Natural killer cell (primary cell): Measurements from ENCODE around the gene PGLYRP3. TPM values are rescaled to one million over a fixed set of nuclear protein-coding genes. Genes with fewer than 3 reads are reported as not detected.

Experiments used
- ATAC-seq, 3 donors: fragments of 150-1000 bp in 2 of 3; fragments of 200-7000 bp in 1 of 3; cut with Tn5 transposase; 1 replicate in 1 of 3; 2 replicates in 2 of 3; pipeline ENCODE4 v1.10.0; 2021; ENCODE audit warnings: mild to moderate bottlenecking in 2 of 3, moderate library complexity in 2 of 3
- DNase-seq, 2 donors: peaks; one replicate each; pipeline versions ENCODE4 v3.0.0 to v3.0.0-alpha.2; 2013 to 2021; ENCODE audit warnings: mixed read lengths in 1 of 2
- H3K27ac ChIP-seq: one replicate; pipeline ENCODE4 v1.5.1; 2013; ENCODE audit warnings: mild to moderate bottlenecking, low read length
- H3K27me3 ChIP-seq: one replicate; pipeline ENCODE4 v1.6.1; 2013; ENCODE audit warnings: low read length; ENCODE audit not compliant: control insufficient read depth, insufficient read depth
- H3K36me3 ChIP-seq: one replicate; pipeline ENCODE4 v1.6.1; 2013; ENCODE audit warnings: low read length; ENCODE audit not compliant: control insufficient read depth, insufficient read depth
- H3K4me1 ChIP-seq: one replicate; pipeline ENCODE4 v1.6.1; 2013; ENCODE audit warnings: low read length; ENCODE audit not compliant: control insufficient read depth, insufficient read depth
- H3K4me3 ChIP-seq: one replicate; pipeline ENCODE4 v1.5.1; 2013; ENCODE audit warnings: low read length
- H3K9me3 ChIP-seq: one replicate; pipeline ENCODE4 v1.6.1; 2013; ENCODE audit warnings: low read length; ENCODE audit not compliant: control insufficient read depth, insufficient read depth
- H3K27ac Mint-ChIP-seq, 2 donors: one replicate each; pipeline ENCODE4 v1.8.0; 2022; ENCODE audit warnings: mild to moderate bottlenecking in 2 of 2, mixed read lengths in 2 of 2, moderate library complexity in 1 of 2
- H3K27me3 Mint-ChIP-seq, 2 donors: one replicate each; pipeline ENCODE4 v1.8.0; 2022; ENCODE audit warnings: low read depth in 2 of 2, mixed read lengths in 2 of 2
- H3K36me3 Mint-ChIP-seq: one replicate; pipeline ENCODE4 v1.8.0; 2022; ENCODE audit warnings: mixed read lengths
- H3K4me1 Mint-ChIP-seq, 2 donors: one replicate each; pipeline ENCODE4 v1.8.0; 2022; ENCODE audit warnings: mixed read lengths in 2 of 2
- H3K4me3 Mint-ChIP-seq: one replicate; pipeline ENCODE4 v1.8.0; 2022; ENCODE audit warnings: mild to moderate bottlenecking, moderate library complexity, mixed read lengths
- H3K9me3 Mint-ChIP-seq, 2 donors: one replicate each; pipeline ENCODE4 v1.8.0; 2022; ENCODE audit warnings: mixed read lengths in 2 of 2
- WGBS: methylation state at CpG from one replicate; pipeline ENCODE4 v1.1.7; 2013; ENCODE audit warnings: missing lambda C conversion rate; ENCODE audit not compliant: insufficient coverage; 5-methylcytosine and 5-hydroxymethylcytosine counted together
- intact Hi-C: fragments of 100-400 bp; cut with micrococcal nuclease; formaldehyde crosslinking; loops from one replicate; pipeline ENCODE4 v1.14.2; 2022
- total RNA-seq, 4 donors: library from RNA; stranded (reverse); fragments of 120-200 nt in 1 of 4; gene quantifications; one replicate each; pipeline versions ENCODE4 v1.2.3 to v1.2.4, GENCODE V29; 2013 to 2022
- TF ChIP-seq, protein P1 (sequence below): fragments of 200-600 bp; IDR thresholded peaks from one replicate; pipeline ENCODE4 v1.8.0; 2022; ENCODE audit warnings: antibody characterized with exemption

The PGLYRP3 gene
- total RNA-seq, 3 donors from 2014 or later (not counting 1 experiment from before 2014, with no cell fraction given): not detected

DNA sequence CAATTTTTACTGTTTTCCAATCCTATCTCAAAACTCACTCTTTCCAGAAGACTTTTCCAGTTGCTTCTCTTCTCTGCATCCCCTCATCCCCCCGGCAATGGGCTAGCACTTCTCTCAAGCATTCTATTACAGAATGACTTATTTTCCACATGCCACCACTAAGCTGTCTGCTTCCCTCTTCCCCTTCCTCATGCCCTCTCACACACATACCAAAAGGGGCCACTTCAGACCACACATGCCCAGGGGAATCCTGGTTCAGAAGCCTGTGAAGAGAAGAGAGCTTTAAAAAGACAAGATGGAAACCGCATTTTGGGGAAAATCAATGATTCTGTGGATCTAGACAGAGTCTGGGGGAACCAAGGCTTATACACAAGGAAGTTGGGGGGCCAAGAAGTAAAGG, 61.7 kb downstream of the PGLYRP3 start:
- no peak overlapping the region for H3K4me3 Mint-ChIP-seq
- Histone ChIP-seq H3K9me3 (no peaks in the 10 kb centered on the region), H3K4me3 (no peak overlapping the region), H3K27ac (no peak overlapping the region), H3K36me3 (no peaks in the 10 kb centered on the region), H3K27me3 (peaks cover 7% of the 10 kb centered on the region), H3K4me1 (no peaks in the 10 kb centered on the region)
- H3K27me3 Mint-ChIP-seq: peaks cover 15 to 22% of the 10 kb centered on the region in 2 donors
- H3K4me1 Mint-ChIP-seq: no peaks in the 10 kb centered on the region
- H3K36me3 Mint-ChIP-seq: no peaks in the 10 kb centered on the region
- intact Hi-C loops: no loop called here
- 47% methylated on average over 2 of the region's 2 CpGs for WGBS
- TF ChIP-seq, protein P1, sequence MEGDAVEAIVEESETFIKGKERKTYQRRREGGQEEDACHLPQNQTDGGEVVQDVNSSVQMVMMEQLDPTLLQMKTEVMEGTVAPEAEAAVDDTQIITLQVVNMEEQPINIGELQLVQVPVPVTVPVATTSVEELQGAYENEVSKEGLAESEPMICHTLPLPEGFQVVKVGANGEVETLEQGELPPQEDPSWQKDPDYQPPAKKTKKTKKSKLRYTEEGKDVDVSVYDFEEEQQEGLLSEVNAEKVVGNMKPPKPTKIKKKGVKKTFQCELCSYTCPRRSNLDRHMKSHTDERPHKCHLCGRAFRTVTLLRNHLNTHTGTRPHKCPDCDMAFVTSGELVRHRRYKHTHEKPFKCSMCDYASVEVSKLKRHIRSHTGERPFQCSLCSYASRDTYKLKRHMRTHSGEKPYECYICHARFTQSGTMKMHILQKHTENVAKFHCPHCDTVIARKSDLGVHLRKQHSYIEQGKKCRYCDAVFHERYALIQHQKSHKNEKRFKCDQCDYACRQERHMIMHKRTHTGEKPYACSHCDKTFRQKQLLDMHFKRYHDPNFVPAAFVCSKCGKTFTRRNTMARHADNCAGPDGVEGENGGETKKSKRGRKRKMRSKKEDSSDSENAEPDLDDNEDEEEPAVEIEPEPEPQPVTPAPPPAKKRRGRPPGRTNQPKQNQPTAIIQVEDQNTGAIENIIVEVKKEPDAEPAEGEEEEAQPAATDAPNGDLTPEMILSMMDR: no peak
- no peaks in the 10 kb centered on the region for H3K9me3 Mint-ChIP-seq
- DNase-seq (no peak), ATAC-seq (no peak)
- H3K27ac Mint-ChIP-seq: no peak overlapping the region

DNA sequence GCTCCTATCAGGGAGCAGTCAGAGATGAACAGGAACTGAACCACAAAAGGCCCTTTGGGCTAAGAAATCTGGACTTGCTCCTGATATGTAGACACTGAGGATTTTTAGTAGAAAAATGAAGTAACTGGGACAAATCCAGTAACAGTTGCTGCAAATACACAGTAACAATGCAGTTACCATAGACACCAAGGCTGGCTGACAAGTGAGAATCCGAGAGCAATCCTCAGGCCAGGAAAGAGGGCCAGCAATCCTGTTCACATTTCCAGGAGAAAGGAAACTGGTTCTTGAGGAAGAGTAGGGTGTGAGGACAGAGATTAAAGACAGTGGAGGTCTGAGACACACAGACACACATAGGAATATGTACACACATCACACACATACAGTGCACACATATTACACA, 62.6 kb downstream of the PGLYRP3 start:
- Mint-ChIP-seq H3K36me3 (no peaks in the 10 kb centered on the region), H3K27ac (no peak overlapping the region), H3K27me3 (peaks cover 15 to 22% of the 10 kb centered on the region in 2 donors), H3K4me3 (no peak overlapping the region), H3K9me3 (no peaks in the 10 kb centered on the region), H3K4me1 (no peaks in the 10 kb centered on the region)
- Histone ChIP-seq H3K27ac (no peak overlapping the region), H3K27me3 (peaks cover 7% of the 10 kb centered on the region), H3K9me3 (no peaks in the 10 kb centered on the region), H3K4me1 (no peaks in the 10 kb centered on the region), H3K4me3 (no peak overlapping the region), H3K36me3 (no peaks in the 10 kb centered on the region)
- TF ChIP-seq, protein P1: no peak
- intact Hi-C loops: no loop called here
- ATAC-seq: no peak
- no peak for DNase-seq
- WGBS: no CpG with 5 or more reads among the region's 1 CpG

DNA sequence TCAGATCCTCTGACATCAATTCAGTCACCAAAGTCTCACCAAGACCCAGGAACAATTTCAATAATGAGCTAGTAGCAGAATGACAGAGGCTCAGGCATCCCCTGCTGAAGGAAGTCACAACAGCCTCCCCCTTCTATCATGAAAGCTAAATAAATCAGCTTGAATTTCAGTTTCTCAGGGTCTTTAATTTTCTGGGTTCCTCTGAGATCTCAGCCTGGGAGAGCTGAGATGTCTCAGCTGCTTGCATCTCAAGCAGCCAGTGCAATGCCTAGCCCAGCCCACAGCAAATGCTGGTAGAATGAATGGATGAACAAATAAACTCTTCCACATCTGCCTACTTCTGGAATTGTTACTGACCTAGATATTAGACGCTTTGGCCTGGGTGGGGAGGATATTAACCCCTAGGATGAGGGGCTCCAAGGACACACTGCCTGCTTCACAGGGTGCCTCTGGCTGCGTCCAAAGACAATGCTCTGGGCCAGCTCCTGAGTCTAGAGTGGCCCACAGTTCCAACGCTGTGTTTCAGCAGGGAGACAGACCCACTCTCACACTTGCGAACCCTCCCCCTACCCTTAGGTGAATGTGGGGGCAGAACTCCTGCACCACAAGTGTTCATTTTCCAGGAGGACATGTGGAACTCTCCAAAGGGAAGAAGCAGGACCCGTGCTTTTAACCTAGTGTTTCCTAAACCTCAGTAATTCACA, 64.4 kb downstream of the PGLYRP3 start:
- Histone ChIP-seq H3K27me3 (peaks cover 7% of the 10 kb centered on the region), H3K36me3 (no peaks in the 10 kb centered on the region), H3K4me3 (no peak overlapping the region), H3K9me3 (no peaks in the 10 kb centered on the region), H3K4me1 (no peaks in the 10 kb centered on the region), H3K27ac (no peak overlapping the region)
- Mint-ChIP-seq H3K27ac (no peak overlapping the region), H3K9me3 (peaks cover 7 to 11% of the 10 kb centered on the region in 2 donors), H3K4me1 (peaks cover 0 to 11% of the 10 kb centered on the region in 2 donors), H3K4me3 (no peak overlapping the region), H3K27me3 (peaks cover 20 to 22% of the 10 kb centered on the region in 2 donors), H3K36me3 (no peaks in the 10 kb centered on the region)
- no peak for DNase-seq
- intact Hi-C loops: no loop called here
- no peak for ATAC-seq
- 78% methylated on average over 3 of the region's 5 CpGs for WGBS
- TF ChIP-seq, protein P1: no peak

Other genes with a start within 250 kb of the PGLYRP3 start
- not detected for gene SPRR2B, start 241.3 kb downstream of the PGLYRP3 start, total RNA-seq
- not detected for gene SPRR2E, start 218.4 kb downstream of the PGLYRP3 start, total RNA-seq
- gene SPRR2F, start 199.4 kb downstream of the PGLYRP3 start, total RNA-seq: not detected
- gene SPRR2G, start 162.1 kb downstream of the PGLYRP3 start, total RNA-seq: not detected
- gene LELP1, start 109.5 kb downstream of the PGLYRP3 start, total RNA-seq: not detected
- gene PRR9, start 95.4 kb downstream of the PGLYRP3 start, total RNA-seq: not detected
- not detected for gene LORICRIN, start 53.3 kb downstream of the PGLYRP3 start, total RNA-seq
- not detected for gene PGLYRP4, start 35.9 kb upstream of the PGLYRP3 start, total RNA-seq
- gene S100A9, start 44.9 kb upstream of the PGLYRP3 start, total RNA-seq: 100 to 1,000 TPM in 2 of 3 donors, 10 to 100 TPM in 1; 13.1 to 334 (median 116) TPM
- gene S100A12, start 62.7 kb upstream of the PGLYRP3 start, total RNA-seq: 10 to 100 TPM in 2 of 3 donors, not detected in 1; 11.4 to 20.4 TPM
- gene S100A8, start 78.1 kb upstream of the PGLYRP3 start, total RNA-seq: 100 to 1,000 TPM in 1 of 3 donors, 10 to 100 TPM in 1, 1 to 10 TPM in 1; 1.8 to 220 (median 75.8) TPM
- not detected for gene S100A7A, start 103.6 kb upstream of the PGLYRP3 start, total RNA-seq
- not detected for gene S100A7, start 147.7 kb upstream of the PGLYRP3 start, total RNA-seq
- 100 to 1,000 TPM; 174 to 261 (median 245) TPM for gene S100A6, start 223.0 kb upstream of the PGLYRP3 start, total RNA-seq
- gene S100A5, start 228.0 kb upstream of the PGLYRP3 start, total RNA-seq: not detected
- 100 to 1,000 TPM; 509 to 689 (median 597) TPM for gene S100A4, start 232.9 kb upstream of the PGLYRP3 start, total RNA-seq
- gene S100A3, start 236.3 kb upstream of the PGLYRP3 start, total RNA-seq: not detected